Hepatocyte (in vitro differentiated cells): ENCODE data around the gene HECW1.

Source experiments
- CTCF ChIP-seq: fragments of 200-600 bp; sonication (generic); IDR thresholded peaks from 2 replicates; pipeline ENCODE4 v1.5.1; 2016; ENCODE audit warnings: antibody characterized with exemption, mild to moderate bottlenecking; ENCODE audit not compliant: poor library complexity
- EZH2phosphoT487 ChIP-seq: fragments of 200-600 bp; sonication (generic); IDR thresholded peaks from one replicate; pipeline ENCODE4 v1.6.1; 2018; ENCODE audit warnings: antibody characterized with exemption, mild to moderate bottlenecking, low read depth, moderate library complexity; ENCODE audit not compliant: unreplicated experiment, severe bottlenecking

- TF ChIP-seq CTCF (no peak), EZH2phosphoT487 (no peak)
Measured at GRCh38 chr7:43204081-43204480, 91.6 kb downstream of the HECW1 start.
